ENCODE measurements around the gene PRDM8. TPM values are rescaled to one million over a fixed set of nuclear protein-coding genes. Genes with fewer than 3 reads are reported as not detected.
"Not testable (repeated sequence)": the region's sequence is repeated elsewhere in the genome, so short reads cannot be mapped to it uniquely, and the experiment has no call there.

PRDM8 gene
- total RNA-seq, 1 experiment from 2014 or later: 0.12 TPM

GRCh38 chr4:80226094-80226493 is 28.8 kb downstream of the PRDM8 start:
- DNase-seq (ENCODE audit: low spot score): no peak

DNA sequence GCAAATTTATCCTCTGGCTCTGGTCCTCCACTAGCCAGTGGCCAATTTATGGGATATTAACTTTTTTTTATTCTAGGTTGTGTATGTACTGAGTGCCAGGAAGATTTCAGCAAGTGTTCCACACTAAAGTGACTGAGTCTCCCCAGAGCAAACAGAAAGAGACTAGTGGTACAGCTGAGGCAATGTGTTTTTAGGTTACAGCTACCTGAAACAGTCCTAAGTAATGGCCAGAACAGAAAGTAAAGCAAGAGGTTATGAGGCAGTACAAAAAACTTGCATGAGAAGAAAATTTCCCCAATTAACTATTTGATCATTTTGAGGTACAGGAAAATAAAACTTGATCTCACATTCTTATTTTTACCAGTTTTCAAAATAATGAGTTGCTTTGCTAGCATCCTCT is 31.2 kb downstream of the PRDM8 start:
- DNase-seq (ENCODE audit: low spot score): no peak

DNA sequence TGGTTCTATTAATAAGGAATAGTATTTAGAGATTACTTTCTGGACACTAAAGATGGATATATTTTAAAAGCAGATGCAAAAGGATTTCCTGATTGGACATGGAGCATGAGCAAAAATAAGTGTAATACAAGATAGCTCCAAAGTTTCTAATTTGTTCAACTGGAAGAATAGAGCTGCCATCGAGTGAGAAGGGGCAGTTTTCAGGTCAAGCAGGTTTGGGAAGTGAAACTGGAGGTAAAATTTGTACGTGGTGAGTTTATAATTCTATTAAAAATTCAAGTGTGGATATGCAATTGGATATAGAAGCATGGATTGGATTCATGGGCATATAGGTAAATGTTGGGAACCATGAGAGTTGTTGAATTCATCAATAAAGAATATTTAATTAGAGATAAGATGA is 31.8 kb downstream of the PRDM8 start:
- no peak for DNase-seq (ENCODE audit: low spot score)

GRCh38 chr4:80229590-80229989 is 32.3 kb downstream of the PRDM8 start:
- no peak for DNase-seq (ENCODE audit: low spot score)

- DNase-seq (ENCODE audit: low spot score): no peak
These were observed 33.9 kb downstream of the PRDM8 start for GRCh38 chr4:80231180-80231579.

GRCh38 chr4:80232707-80233370 is 35.5 kb downstream of the PRDM8 start:
- DNase-seq (ENCODE audit: low spot score): no peak

DNA sequence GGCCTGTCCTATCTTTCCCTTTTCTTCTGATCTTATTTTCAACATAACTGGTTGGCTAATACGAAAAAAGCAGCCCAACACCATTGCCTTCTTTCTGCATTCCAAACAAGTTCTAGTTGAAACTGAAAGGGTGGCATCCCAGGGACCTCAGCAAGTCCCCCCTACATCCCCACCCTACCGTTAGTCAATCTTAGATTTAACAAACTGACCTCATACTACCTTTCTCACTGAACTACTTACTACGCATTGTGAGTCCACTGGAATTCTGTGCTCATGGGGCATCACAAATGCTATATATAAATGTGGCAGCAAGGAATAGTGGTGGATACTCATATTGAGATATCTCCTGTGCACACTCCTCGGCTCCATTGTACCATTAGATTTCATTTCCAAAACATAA is 36.1 kb downstream of the PRDM8 start:
- DNase-seq (ENCODE audit: low spot score): no peak

DNA sequence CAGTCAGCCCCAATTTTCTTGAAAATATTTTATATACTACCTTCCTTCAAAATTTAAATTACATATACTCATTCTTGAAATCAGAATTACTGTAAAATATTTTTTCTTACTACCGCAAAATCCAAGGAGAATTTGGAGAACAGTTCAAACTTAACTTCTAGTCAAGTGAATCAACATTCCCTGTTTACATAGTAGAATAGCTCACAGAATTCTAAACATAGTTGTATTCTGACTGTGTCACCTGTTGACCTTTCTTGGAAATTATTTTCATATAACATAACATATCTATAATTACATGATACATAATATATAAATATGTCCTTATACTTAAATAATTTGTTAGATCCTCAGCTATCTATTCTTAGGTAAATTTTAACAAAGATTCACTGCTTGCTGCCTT is 38.1 kb downstream of the PRDM8 start:
- no peak for DNase-seq (ENCODE audit: low spot score)

- peak; percentile 11 for DNase-seq (ENCODE audit: low spot score)
These were observed 40.7 kb downstream of the PRDM8 start for GRCh38 chr4:80237992-80238391.

DNA sequence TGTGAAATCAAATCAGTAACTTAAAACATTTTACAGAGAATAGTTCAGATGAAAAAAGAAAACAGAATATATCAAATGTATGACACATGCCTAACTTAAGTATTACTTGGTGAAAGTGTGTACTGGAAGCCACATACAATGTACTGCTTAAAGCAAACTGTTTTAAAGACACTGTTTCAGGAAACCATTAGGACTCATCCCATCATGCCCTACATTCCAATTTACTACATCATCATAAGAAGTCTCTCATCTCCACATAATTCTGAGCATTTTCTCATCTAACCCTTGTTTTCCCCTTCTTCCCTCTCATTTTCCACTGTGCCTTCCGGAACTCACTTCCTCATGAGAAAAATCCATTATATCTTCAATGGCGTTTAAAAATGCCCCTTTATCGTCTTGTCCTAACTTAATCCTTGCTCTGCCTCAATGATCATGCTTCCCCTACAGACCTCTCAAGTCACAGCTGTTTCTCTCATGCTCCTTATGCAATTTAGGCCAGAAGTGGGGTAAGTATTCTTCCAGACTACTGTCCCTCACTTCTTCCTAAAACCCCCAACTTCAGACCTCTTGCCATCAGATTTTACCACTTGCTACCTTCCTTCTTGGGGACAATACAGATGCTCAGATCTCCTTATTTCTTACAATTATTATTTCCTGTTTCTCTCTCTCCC is 42.3 kb downstream of the PRDM8 start:
- DNase-seq (ENCODE audit: low spot score): no peak

- DNase-seq (ENCODE audit: low spot score): no peak
These were observed 43.7 kb downstream of the PRDM8 start for GRCh38 chr4:80240976-80241375.

DNA sequence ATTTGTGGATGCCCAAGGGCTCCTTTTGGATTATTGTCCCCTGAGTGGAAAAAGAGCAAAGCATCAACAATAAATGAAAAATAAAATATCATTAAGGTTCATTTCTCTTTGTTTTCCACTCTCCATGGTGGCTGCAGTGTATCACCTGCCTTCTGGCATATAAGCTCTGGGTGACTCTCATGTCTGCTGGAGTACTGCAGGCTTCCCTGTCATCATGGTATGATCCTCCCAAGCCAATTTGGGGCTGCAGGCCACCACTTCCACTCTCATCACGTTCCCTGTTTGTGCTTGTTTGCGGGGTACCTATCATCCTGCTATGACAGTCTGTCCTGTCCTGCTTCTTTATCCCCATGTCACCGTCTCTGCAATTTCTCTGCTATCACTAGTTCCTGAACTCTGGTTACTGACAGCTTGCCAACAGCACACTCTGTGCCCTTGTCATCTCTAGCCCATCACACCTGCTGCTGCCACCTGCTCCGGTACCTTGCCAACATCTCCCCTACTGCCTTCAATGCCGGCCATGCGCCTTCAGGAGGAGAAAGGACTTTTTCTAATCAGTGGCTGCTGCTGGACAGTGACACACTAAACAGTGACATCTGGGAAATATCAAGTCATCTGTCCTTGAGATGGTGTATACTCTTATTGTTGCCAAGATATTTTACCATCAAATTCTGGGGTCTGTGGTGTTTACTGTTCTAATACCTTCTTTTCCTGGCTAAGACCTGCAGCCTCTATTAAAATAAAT is 46.1 kb downstream of the PRDM8 start:
- DNase-seq (ENCODE audit: low spot score): no peak

- DNase-seq (ENCODE audit: low spot score): not testable (repeated sequence)
These were observed 50.2 kb downstream of the PRDM8 start for GRCh38 chr4:80247484-80247883.

- DNase-seq (ENCODE audit: low spot score): no peak
These were observed 51.8 kb downstream of the PRDM8 start for GRCh38 chr4:80249144-80249543.

- no peak for DNase-seq (ENCODE audit: low spot score)
These were observed 55.1 kb downstream of the PRDM8 start for GRCh38 chr4:80252427-80252826.

DNA sequence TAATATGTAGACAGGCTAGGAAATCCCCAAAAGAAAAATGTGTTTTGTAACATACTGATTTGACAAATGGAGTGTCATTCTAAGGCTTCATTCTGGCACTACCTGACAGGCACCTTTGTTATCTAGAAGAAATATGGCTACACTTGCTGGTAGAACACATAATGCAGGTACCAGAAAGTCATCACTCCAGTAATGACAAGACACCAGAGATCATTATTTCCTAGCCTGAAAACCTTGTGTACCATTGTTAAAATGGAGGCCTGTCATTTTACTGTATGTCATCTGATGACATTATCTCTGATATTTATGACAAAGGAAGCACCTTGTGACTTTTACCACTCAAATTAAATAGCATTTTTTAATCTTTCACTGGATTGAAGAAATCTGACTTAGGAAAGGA is 55.6 kb downstream of the PRDM8 start:
- no peak for DNase-seq (ENCODE audit: low spot score)

DNA sequence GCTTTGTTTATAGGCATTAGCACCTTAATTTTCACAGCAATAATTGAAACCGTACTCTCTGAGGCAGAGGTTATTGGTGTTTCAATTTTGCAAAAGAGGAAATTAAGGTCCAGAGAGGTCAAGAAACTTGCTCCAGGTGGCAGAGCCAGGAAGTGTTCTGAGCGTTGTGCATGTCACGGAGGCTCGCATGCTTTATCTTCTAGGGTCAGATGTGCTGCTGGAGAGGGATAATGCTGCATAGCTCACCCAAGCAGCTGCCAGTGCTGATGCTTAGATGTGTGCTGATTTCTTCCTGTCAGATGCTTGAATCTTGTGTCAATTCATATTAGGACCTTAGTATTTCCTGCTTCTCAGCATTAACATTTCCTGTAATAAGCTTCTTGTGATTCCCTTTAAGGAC is 56.2 kb downstream of the PRDM8 start:
- no peak for DNase-seq (ENCODE audit: low spot score)

Other genes starting within 250 kb of the PRDM8 start
- gene ANTXR2, start 124.3 kb upstream of the PRDM8 start, total RNA-seq (2014; rRNA removed; shearing (Covaris generic)): 12.9 and 14.0 TPM in 2 replicates
- gene FGF5, start 69.2 kb downstream of the PRDM8 start, total RNA-seq (2014; rRNA removed; shearing (Covaris generic)): 0.76 and 1.3 TPM in 2 replicates
- 0.21 TPM in 1 of 2 replicates, not detected in the other for gene CFAP299, start 138.2 kb downstream of the PRDM8 start, total RNA-seq (2014; rRNA removed; shearing (Covaris generic))

Data from H4 (cell line).